PC-9 (cell line): ENCODE measurements around the gene NBDY. TPM values are rescaled to one million over a fixed set of nuclear protein-coding genes. Genes with fewer than 3 reads are reported as not detected.

Source experiments
- BruUV-seq: library from RNA; stranded (reverse); fragments of 400-500 nt; replicated peaks from 2 replicates; lab custom pipeline; 2021; lab: Mats Ljungman, UMichigan
- CTCF ChIA-PET: fragments of 300-600 bp; sonication (Branson Sonifier 250); formaldehyde crosslinking; loops from one replicate; lab custom pipeline; 2022; ENCODE audit warnings: antibody characterized with exemption; lab: Charles Lee
- POLR2A ChIA-PET: fragments of 300-600 bp; sonication (Branson Sonifier 250); formaldehyde crosslinking; loops from one replicate; lab custom pipeline; 2022; ENCODE audit warnings: antibody characterized with exemption; ENCODE audit not compliant: unreplicated experiment; lab: Charles Lee
- DNase-seq, 2 experiments: peaks; one replicate each; pipeline versions ENCODE4 v3.0.0 to v3.0.0-alpha.2; 2015 to 2022; ENCODE audit warnings: mixed read lengths in 1 of 2
- H2AFZ ChIP-seq: fragments of 200-600 bp; sonication (generic); 2 replicates; pipeline ENCODE4 v1.8.1; 2017; ENCODE audit warnings: antibody characterized with exemption
- H3F3A ChIP-seq: fragments of 200-600 bp; sonication (generic); 2 replicates; pipeline ENCODE4 v1.8.1; 2017; ENCODE audit warnings: antibody characterized with exemption, mild to moderate bottlenecking, low read depth; ENCODE audit not compliant: insufficient read depth
- H3K27ac ChIP-seq: fragments of 200-600 bp; sonication (generic); 2 replicates; pipeline ENCODE4 v1.6.1; 2016; ENCODE audit warnings: mixed run types
- H3K27me3 ChIP-seq: fragments of 200-600 bp; sonication (generic); 2 replicates; pipeline ENCODE4 v1.6.1; 2016; ENCODE audit warnings: low read depth, mixed run types; ENCODE audit not compliant: insufficient read depth
- H3K36me3 ChIP-seq: fragments of 200-600 bp; sonication (generic); 2 replicates; pipeline ENCODE4 v1.6.1; 2016; ENCODE audit warnings: low read depth, mixed run types
- H3K4me1 ChIP-seq: fragments of 200-600 bp; sonication (generic); replicated peaks from 2 replicates; pipeline ENCODE4 v1.6.1; 2016; ENCODE audit warnings: mixed run types; ENCODE audit not compliant: insufficient read depth
- H3K4me2 ChIP-seq: fragments of 200-600 bp; sonication (generic); 2 replicates; pipeline ENCODE4 v1.6.1; 2017; ENCODE audit warnings: mixed run types
- H3K4me3 ChIP-seq: fragments of 200-600 bp; sonication (generic); 2 replicates; pipeline ENCODE4 v1.6.1; 2016; ENCODE audit warnings: mixed run types
- H3K79me2 ChIP-seq: fragments of 200-600 bp; sonication (generic); 2 replicates; pipeline ENCODE4 v1.6.1; 2017; ENCODE audit warnings: low read depth, mixed run types
- H3K9me2 ChIP-seq: fragments of 200-600 bp; sonication (generic); 2 replicates; pipeline ENCODE4 v1.8.1; 2017; ENCODE audit warnings: mild to moderate bottlenecking; ENCODE audit not compliant: insufficient read depth
- H3K9me3 ChIP-seq: fragments of 200-600 bp; sonication (generic); 2 replicates; pipeline ENCODE4 v1.8.1; 2016; ENCODE audit warnings: low read depth; ENCODE audit not compliant: insufficient read depth
- H4K20me1 ChIP-seq: fragments of 200-600 bp; sonication (generic); 2 replicates; pipeline ENCODE4 v1.8.1; 2017; ENCODE audit not compliant: insufficient read depth
- CTCF ChIP-seq: fragments of 200-600 bp; sonication (generic); conservative IDR thresholded peaks from 2 replicates; pipeline ENCODE4 v1.6.1; 2017; ENCODE audit warnings: mixed run types, antibody characterized with exemption, mild to moderate bottlenecking, moderate library complexity
- EZH2 ChIP-seq: fragments of 200-600 bp; sonication (generic); IDR thresholded peaks from 2 replicates; pipeline ENCODE4 v1.8.0; 2017; ENCODE audit warnings: antibody characterized with exemption, low read depth
- intact Hi-C: fragments of 100-400 bp; cut with micrococcal nuclease; formaldehyde crosslinking; loops from one replicate; pipeline ENCODE4 v1.10.0; 2022; ENCODE audit not compliant: unreplicated experiment
- total RNA-seq: library from RNA; stranded (reverse); gene quantifications from 2 replicates; pipeline ENCODE4 v1.2.3, GENCODE V29; 2021

The NBDY gene
- total RNA-seq, 1 experiment from 2014 or later = 76.6 TPM

GRCh38 chrX:56857042-56857441, 128.0 kb downstream of the NBDY start:
- H3K9me3 ChIP-seq = no peaks in the 10 kb centered on the region
- CTCF ChIA-PET = no interaction called here
- H3K27ac ChIP-seq = no peak overlapping the region
- TF ChIP-seq CTCF = no peak
- no peak for TF ChIP-seq EZH2
- no peaks in the 10 kb centered on the region for H3K36me3 ChIP-seq
- H3K4me3 ChIP-seq = no peak overlapping the region
- no TSS peak for BruUV-seq
- POLR2A ChIA-PET = no interaction called here
- no peaks in the 10 kb centered on the region for H3K79me2 ChIP-seq
- no peak for DNase-seq
- no peaks in the 10 kb centered on the region for H4K20me1 ChIP-seq
- H2AFZ ChIP-seq = no peak overlapping the region
- H3K4me1 ChIP-seq = no peaks in the 10 kb centered on the region
- H3K27me3 ChIP-seq = no peaks in the 10 kb centered on the region
- no peaks in the 10 kb centered on the region for H3K9me2 ChIP-seq
- intact Hi-C loops = no loop called here
- no peaks in the 10 kb centered on the region for H3F3A ChIP-seq
- no peak overlapping the region for H3K4me2 ChIP-seq

- Histone ChIP-seq H2AFZ (no peak overlapping the region), H4K20me1 (no peaks in the 10 kb centered on the region), H3K9me2 (no peaks in the 10 kb centered on the region), H3K4me1 (no peaks in the 10 kb centered on the region), H3F3A (no peaks in the 10 kb centered on the region), H3K27ac (no peak overlapping the region), H3K36me3 (no peaks in the 10 kb centered on the region), H3K79me2 (no peaks in the 10 kb centered on the region), H3K4me2 (no peak overlapping the region), H3K4me3 (no peak overlapping the region), H3K9me3 (no peaks in the 10 kb centered on the region), H3K27me3 (no peaks in the 10 kb centered on the region)
- CTCF ChIA-PET = no interaction called here
- no peak for DNase-seq
- intact Hi-C loops = no loop called here
- POLR2A ChIA-PET = interaction anchor here (0.6 kb wide), 2 partner anchors 20 to 1293 kb away, joined by 3 to 8 read pairs; no protein-coding TSS in a partner anchor
- BruUV-seq = no TSS peak
- no peak for TF ChIP-seq CTCF
- no peak for TF ChIP-seq EZH2
Measured at GRCh38 chrX:56860888-56861287, 131.8 kb downstream of the NBDY start.

Other genes with a start within 250 kb of the NBDY start
- 53.5 and 78.7 TPM in 2 replicates for gene UBQLN2, start 165.6 kb upstream of the NBDY start, total RNA-seq